A549 (cell line): ENCODE data around the gene XIRP1. TPM values are rescaled to one million over a fixed set of nuclear protein-coding genes. Genes with fewer than 3 reads are reported as not detected.

Experiments
- ATAC-seq, 2 experiments: fragments of 200-7000 bp in 1 of 2; fragments of >200 bp in 1 of 2; cut with Nextera tagmentation in 1 of 2; cut with Tn5 transposase in 1 of 2; 3 replicates each; pipeline versions ENCODE4 v1.8.0 to v1.9.1; 2018 to 2020; ENCODE audit warnings: mild to moderate bottlenecking in 1 of 2, moderate library complexity in 1 of 2
- CTCF ChIA-PET: fragments of 300-600 bp; sonication (Branson Sonifier 250); formaldehyde crosslinking; extraction: SDS; loops from one replicate; lab custom pipeline; 2021; ENCODE audit warnings: antibody characterized with exemption, inconsistent platforms; lab: Yijun Ruan, JAX
- POLR2A ChIA-PET: fragments of 350-600 bp; formaldehyde crosslinking; extraction: SDS; loops from one replicate; lab custom pipeline; 2021; ENCODE audit warnings: antibody characterized with exemption, inconsistent platforms; lab: Yijun Ruan, JAX
- DNase-seq, 2 experiments: peaks; one replicate each; pipeline versions ENCODE4 v3.0.0 to v3.0.0-alpha.2; 2011 to 2016; ENCODE audit warnings: low read depth in 1 of 2, low spot score in 1 of 2
- FAIRE-seq: peaks from 2 replicates; lab custom pipeline; 2011; peaks lifted over from hg19 to GRCh38; lab: Jason Lieb, UNC
- H3K27ac ChIP-seq, 2 experiments: fragments of >200 bp; sonication (Bioruptor Twin); formaldehyde crosslinking; 3 replicates each; pipeline ENCODE4 v1.5.1; 2016 to 2017
- H3K4me1 ChIP-seq: fragments of >200 bp; sonication (Bioruptor Twin); formaldehyde crosslinking; 3 replicates; pipeline ENCODE4 v1.6.1; 2016
- H3K4me2 ChIP-seq: fragments of >200 bp; sonication (Bioruptor Twin); formaldehyde crosslinking; 3 replicates; pipeline ENCODE4 v1.6.1; 2016
- H3K4me3 ChIP-seq: fragments of >200 bp; sonication (Bioruptor Twin); formaldehyde crosslinking; 3 replicates; pipeline ENCODE4 v1.5.1; 2016
- H3K9me3 ChIP-seq: fragments of >200 bp; sonication (Bioruptor Twin); formaldehyde crosslinking; 3 replicates; pipeline ENCODE4 v1.6.1; 2016
- ESRRA ChIP-seq: fragments of 150-350 bp; IDR thresholded peaks from 2 replicates; pipeline ENCODE4 v1.6.1; 2014; ENCODE audit warnings: mild to moderate bottlenecking, low read length, borderline replicate concordance
- FOSB ChIP-seq: fragments of 250-450 bp; sonication (Bioruptor Pico); IDR thresholded peaks from 2 replicates; pipeline ENCODE4 v1.5.0; 2020; ENCODE audit warnings: mild to moderate bottlenecking, moderate library complexity
- HOXA7 ChIP-seq: fragments of 250-450 bp; sonication (Bioruptor Pico); IDR thresholded peaks from 2 replicates; pipeline ENCODE4 v1.5.0; 2020; ENCODE audit warnings: mild to moderate bottlenecking, moderate library complexity
- HOXB13 ChIP-seq: fragments of 250-450 bp; sonication (Bioruptor Pico); IDR thresholded peaks from 2 replicates; pipeline ENCODE4 v1.5.0; 2020; ENCODE audit warnings: low read depth, mild to moderate bottlenecking, moderate library complexity
- NFE2L2 ChIP-seq: fragments of 150-350 bp; conservative IDR thresholded peaks from 2 replicates; pipeline ENCODE4 v1.6.1; 2014; ENCODE audit warnings: low read length
- NPAS2 ChIP-seq: fragments of 250-450 bp; sonication (Bioruptor Pico); IDR thresholded peaks from 2 replicates; pipeline ENCODE4 v1.8.0; 2022; ENCODE audit warnings: mild to moderate bottlenecking, moderate library complexity, borderline replicate concordance
- POLR2A ChIP-seq: IDR thresholded peaks from 2 replicates; pipeline ENCODE4 v1.6.1; 2012; ENCODE audit warnings: mild to moderate bottlenecking, low read length
- ZSCAN20 ChIP-seq: fragments of 250-450 bp; sonication (Bioruptor Pico); IDR thresholded peaks from 2 replicates; pipeline ENCODE4 v1.8.0; 2022; ENCODE audit warnings: mild to moderate bottlenecking, moderate library complexity
- WGBS: methylation state at CpG from one replicate; pipeline ENCODE4 v1.1.6; 2017; ENCODE audit errors: missing lambda C conversion rate; 5-methylcytosine and 5-hydroxymethylcytosine counted together
- polyA minus RNA-seq: library from RNA; depleted of rRNA, polyadenylated mRNA; stranded (reverse); fragments of >200 nt; gene quantifications from 2 replicates; pipeline ENCODE4 v1.2.3, GENCODE V29; 2011; rRNA and poly(A)+ RNA removed
- polyA plus RNA-seq, 4 experiments: library from polyadenylated mRNA; depleted of rRNA in 3 of 4; stranded (reverse); fragments of >200 nt; fragmentation: RNase III in 1 of 4; extraction: RNeasy Plus Mini Kit Qiagen cat#74134 plus additional on column Dnase treatment in 1 of 4; gene quantifications; 2 replicates in 3 of 4; 3 replicates in 1 of 4; pipeline ENCODE4 v1.2.3, GENCODE V29; 2011 to 2017
- TF ChIP-seq, protein P1 (sequence below): fragments of >200 bp; sonication (Bioruptor Twin); formaldehyde crosslinking; IDR thresholded peaks from 3 replicates; pipeline ENCODE4 v1.6.1; 2016
- TF ChIP-seq, protein P2 (sequence below): fragments of 450-650 bp; IDR thresholded peaks from 2 replicates; pipeline ENCODE4 v1.6.1; 2014; ENCODE audit warnings: antibody characterized with exemption
- TF ChIP-seq, protein P3 (sequence below): fragments of 250-450 bp; sonication (Bioruptor Pico); IDR thresholded peaks from 2 replicates; pipeline ENCODE4 v1.5.0; 2021; ENCODE audit warnings: mild to moderate bottlenecking, moderate library complexity, borderline replicate concordance

XIRP1 gene, protein sequence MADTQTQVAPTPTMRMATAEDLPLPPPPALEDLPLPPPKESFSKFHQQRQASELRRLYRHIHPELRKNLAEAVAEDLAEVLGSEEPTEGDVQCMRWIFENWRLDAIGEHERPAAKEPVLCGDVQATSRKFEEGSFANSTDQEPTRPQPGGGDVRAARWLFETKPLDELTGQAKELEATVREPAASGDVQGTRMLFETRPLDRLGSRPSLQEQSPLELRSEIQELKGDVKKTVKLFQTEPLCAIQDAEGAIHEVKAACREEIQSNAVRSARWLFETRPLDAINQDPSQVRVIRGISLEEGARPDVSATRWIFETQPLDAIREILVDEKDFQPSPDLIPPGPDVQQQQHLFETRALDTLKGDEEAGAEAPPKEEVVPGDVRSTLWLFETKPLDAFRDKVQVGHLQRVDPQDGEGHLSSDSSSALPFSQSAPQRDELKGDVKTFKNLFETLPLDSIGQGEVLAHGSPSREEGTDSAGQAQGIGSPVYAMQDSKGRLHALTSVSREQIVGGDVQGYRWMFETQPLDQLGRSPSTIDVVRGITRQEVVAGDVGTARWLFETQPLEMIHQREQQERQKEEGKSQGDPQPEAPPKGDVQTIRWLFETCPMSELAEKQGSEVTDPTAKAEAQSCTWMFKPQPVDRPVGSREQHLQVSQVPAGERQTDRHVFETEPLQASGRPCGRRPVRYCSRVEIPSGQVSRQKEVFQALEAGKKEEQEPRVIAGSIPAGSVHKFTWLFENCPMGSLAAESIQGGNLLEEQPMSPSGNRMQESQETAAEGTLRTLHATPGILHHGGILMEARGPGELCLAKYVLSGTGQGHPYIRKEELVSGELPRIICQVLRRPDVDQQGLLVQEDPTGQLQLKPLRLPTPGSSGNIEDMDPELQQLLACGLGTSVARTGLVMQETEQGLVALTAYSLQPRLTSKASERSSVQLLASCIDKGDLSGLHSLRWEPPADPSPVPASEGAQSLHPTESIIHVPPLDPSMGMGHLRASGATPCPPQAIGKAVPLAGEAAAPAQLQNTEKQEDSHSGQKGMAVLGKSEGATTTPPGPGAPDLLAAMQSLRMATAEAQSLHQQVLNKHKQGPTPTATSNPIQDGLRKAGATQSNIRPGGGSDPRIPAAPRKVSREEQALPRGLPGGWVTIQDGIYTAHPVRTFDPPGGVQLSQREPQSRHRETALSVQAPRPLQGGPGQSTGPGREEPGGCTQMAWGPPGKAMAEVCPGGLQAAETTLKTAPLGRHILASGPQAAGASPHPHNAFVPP (N-terminal part only)
- polyA plus RNA-seq (2011; rRNA removed) (not detected in 2 replicates), polyA plus RNA-seq (2017; fragmentation: RNase III; extraction: RNeasy Plus Mini Kit Qiagen cat#74134 plus additional on column Dnase treatment) (not detected in 3 replicates), polyA minus RNA-seq (not detected in 2 replicates)
- not detected in 2 replicates for polyA plus RNA-seq (2012; cell fraction: cytosol; rRNA removed)
- polyA plus RNA-seq (2012; cell fraction: nucleus; rRNA removed) = not detected in 2 replicates

GRCh38 chr3:39192490-39193092 is at the start of gene XIRP1:
Gene XIRP1, minus strand, starts transcription at chr3:39192595. Its CDS starts 3,150 bp downstream, at chr3:39189445.
- Histone ChIP-seq H3K4me1 (peaks cover 3% of the 10 kb centered on the region; the same call in 1 of the 3 replicates), H3K27ac (no peak within 1 kb of the TSS), H3K9me3 (no peaks in the 10 kb centered on the region)
- POLR2A ChIA-PET = interaction anchor here (0.6 kb wide), 3 partner anchors 42 to 690 kb away, joined by 3 to 4 read pairs (median 4); no protein-coding TSS in a partner anchor
- DNase-seq (no peak), ATAC-seq (no peak)
- WGBS = 64% methylated on average over 9 of the region's 9 CpGs
- TF ChIP-seq HOXA7 (CRISPR knock-in tag) = no peak
- no peak for TF ChIP-seq ZSCAN20
- no peak for TF ChIP-seq ESRRA
- TF ChIP-seq, all 56 proteins: peak for 0
- H3K4me2 ChIP-seq = no peak within 1 kb of the TSS
- CTCF ChIA-PET = interaction anchor here (1.2 to 17.2 kb wide), 9 partner anchors 10 to 185 kb away, joined by 3 to 459 read pairs (median 6); partner anchors contain the start of gene CX3CR1
- no peak within 1 kb of the TSS for H3K4me3 ChIP-seq
- no peak for FAIRE-seq

GRCh38 chr3:39241561-39241960 is 49.2 kb upstream of the XIRP1 start:
- H3K4me1 ChIP-seq = no peaks in the 10 kb centered on the region
- CTCF ChIA-PET = interaction anchor here (0.7 to 1.6 kb wide), 2 partner anchors 12 to 52 kb away, joined by 3 to 4 read pairs; no protein-coding TSS in a partner anchor
- H3K27ac ChIP-seq = no peak overlapping the region
- POLR2A ChIA-PET = no interaction called here
- DNase-seq = no peak
- TF ChIP-seq, protein P1, sequence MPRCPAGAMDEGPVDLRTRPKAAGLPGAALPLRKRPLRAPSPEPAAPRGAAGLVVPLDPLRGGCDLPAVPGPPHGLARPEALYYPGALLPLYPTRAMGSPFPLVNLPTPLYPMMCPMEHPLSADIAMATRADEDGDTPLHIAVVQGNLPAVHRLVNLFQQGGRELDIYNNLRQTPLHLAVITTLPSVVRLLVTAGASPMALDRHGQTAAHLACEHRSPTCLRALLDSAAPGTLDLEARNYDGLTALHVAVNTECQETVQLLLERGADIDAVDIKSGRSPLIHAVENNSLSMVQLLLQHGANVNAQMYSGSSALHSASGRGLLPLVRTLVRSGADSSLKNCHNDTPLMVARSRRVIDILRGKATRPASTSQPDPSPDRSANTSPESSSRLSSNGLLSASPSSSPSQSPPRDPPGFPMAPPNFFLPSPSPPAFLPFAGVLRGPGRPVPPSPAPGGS = no peak
- no peak for TF ChIP-seq NPAS2 (CRISPR knock-in tag)
- TF ChIP-seq NFE2L2 = no peak
- TF ChIP-seq POLR2A = no peak
- TF ChIP-seq, protein P2, sequence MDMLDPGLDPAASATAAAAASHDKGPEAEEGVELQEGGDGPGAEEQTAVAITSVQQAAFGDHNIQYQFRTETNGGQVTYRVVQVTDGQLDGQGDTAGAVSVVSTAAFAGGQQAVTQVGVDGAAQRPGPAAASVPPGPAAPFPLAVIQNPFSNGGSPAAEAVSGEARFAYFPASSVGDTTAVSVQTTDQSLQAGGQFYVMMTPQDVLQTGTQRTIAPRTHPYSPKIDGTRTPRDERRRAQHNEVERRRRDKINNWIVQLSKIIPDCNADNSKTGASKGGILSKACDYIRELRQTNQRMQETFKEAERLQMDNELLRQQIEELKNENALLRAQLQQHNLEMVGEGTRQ = no peak
- TF ChIP-seq FOSB = no peak
- no peak overlapping the region for H3K4me2 ChIP-seq
- no peak for ATAC-seq
- FAIRE-seq = no peak
- H3K4me3 ChIP-seq = no peak overlapping the region
- H3K9me3 ChIP-seq = no peaks in the 10 kb centered on the region

GRCh38 chr3:39237027-39237426 is 44.6 kb upstream of the XIRP1 start:
- TF ChIP-seq NPAS2 (CRISPR knock-in tag) = no peak
- no peak for TF ChIP-seq HOXB13 (CRISPR knock-in tag)
- TF ChIP-seq, protein P3, sequence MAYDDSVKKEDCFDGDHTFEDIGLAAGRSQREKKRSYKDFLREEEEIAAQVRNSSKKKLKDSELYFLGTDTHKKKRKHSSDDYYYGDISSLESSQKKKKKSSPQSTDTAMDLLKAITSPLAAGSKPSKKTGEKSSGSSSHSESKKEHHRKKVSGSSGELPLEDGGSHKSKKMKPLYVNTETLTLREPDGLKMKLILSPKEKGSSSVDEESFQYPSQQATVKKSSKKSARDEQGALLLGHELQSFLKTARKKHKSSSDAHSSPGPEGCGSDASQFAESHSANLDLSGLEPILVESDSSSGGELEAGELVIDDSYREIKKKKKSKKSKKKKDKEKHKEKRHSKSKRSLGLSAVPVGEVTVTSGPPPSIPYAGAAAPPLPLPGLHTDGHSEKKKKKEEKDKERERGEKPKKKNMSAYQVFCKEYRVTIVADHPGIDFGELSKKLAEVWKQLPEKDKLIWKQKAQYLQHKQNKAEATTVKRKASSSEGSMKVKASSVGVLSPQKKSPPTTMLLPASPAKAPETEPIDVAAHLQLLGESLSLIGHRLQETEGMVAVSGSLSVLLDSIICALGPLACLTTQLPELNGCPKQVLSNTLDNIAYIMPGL (CRISPR knock-in tag) = no peak
- ChIA-PET CTCF (interaction anchor here (2.0 kb wide), 1 partner anchor 47 kb away, joined by 8 read pairs; no protein-coding TSS in a partner anchor), POLR2A (no interaction called here)
- WGBS = 30% methylated on average over 6 of the region's 6 CpGs
- FAIRE-seq = no peak
- Histone ChIP-seq H3K4me1 (no peaks in the 10 kb centered on the region), H3K9me3 (no peaks in the 10 kb centered on the region), H3K4me3 (no peak overlapping the region), H3K27ac (no peak overlapping the region), H3K4me2 (no peak overlapping the region)
- peak; percentile 12 to 23; a peak in 1 of 6 replicates for ATAC-seq
- DNase-seq = no peak
